Measurements from ENCODE around the gene PRDX5.

Gene PRDX5

GRCh38 chr11:64327993-64328392, 10.1 kb downstream of the PRDX5 start:
- DNase-seq = no peak

GRCh38 chr11:64330888-64331287, 13.0 kb downstream of the PRDX5 start:
- no peak for DNase-seq

- DNase-seq = peak; percentile 22
These were observed 13.8 kb downstream of the PRDX5 start for GRCh38 chr11:64331569-64332371.

GRCh38 chr11:64333556-64333955, 15.6 kb downstream of the PRDX5 start:
- no peak for DNase-seq

- peak; percentile 92 for DNase-seq
These were observed 17.1 kb downstream of the PRDX5 start for GRCh38 chr11:64334764-64335735.

- no peak for DNase-seq
These were observed 19.8 kb downstream of the PRDX5 start for GRCh38 chr11:64337538-64338249.

- DNase-seq = no peak
These were observed 20.8 kb downstream of the PRDX5 start for GRCh38 chr11:64338716-64339115.

- DNase-seq = no peak
These were observed 21.4 kb downstream of the PRDX5 start for GRCh38 chr11:64339286-64339685.

- no peak for DNase-seq
These were observed 22.0 kb downstream of the PRDX5 start, which contains the start of gene CCDC88B for GRCh38 chr11:64339754-64340408. Gene CCDC88B, plus strand, starts transcription at chr11:64340204. Its CDS starts 63 bp downstream, at chr11:64340267.

GRCh38 chr11:64340671-64341335, 22.9 kb downstream of the PRDX5 start:
- DNase-seq = no peak

GRCh38 chr11:64341429-64341828, 23.5 kb downstream of the PRDX5 start:
- no peak for DNase-seq

- peak; percentile 67 for DNase-seq
These were observed 24.2 kb downstream of the PRDX5 start for GRCh38 chr11:64341851-64342791.

GRCh38 chr11:64342869-64343745, 25.2 kb downstream of the PRDX5 start:
- no peak for DNase-seq

- no peak for DNase-seq
These were observed 26.0 kb downstream of the PRDX5 start for GRCh38 chr11:64343767-64344559.

- DNase-seq = no peak
These were observed 26.9 kb downstream of the PRDX5 start for GRCh38 chr11:64344787-64345186.

- no peak for DNase-seq
These were observed 29.4 kb downstream of the PRDX5 start for GRCh38 chr11:64347193-64347867.

GRCh38 chr11:64348383-64349024, 30.6 kb downstream of the PRDX5 start:
- DNase-seq = peak; percentile 40

GRCh38 chr11:64349025-64349387, 31.1 kb downstream of the PRDX5 start:
- DNase-seq = no peak

Data from NCI-H446 treated with DMSO at 0.1 percent for 48 hours (cell line).